GM21423 (cell line): ENCODE measurements around the gene ERMARD.
"Not testable (repeated sequence)": the region's sequence is repeated elsewhere in the genome, so short reads cannot be mapped to it uniquely, and the experiment has no call there.

Source experiments
- ATAC-seq: cut with Tn5 transposase; IDR thresholded peaks from one replicate; pipeline ENCODE4 v1.9.1; 2021; ENCODE audit warnings: mild to moderate bottlenecking, moderate library complexity; ENCODE audit not compliant: unreplicated experiment

ERMARD gene

DNA sequence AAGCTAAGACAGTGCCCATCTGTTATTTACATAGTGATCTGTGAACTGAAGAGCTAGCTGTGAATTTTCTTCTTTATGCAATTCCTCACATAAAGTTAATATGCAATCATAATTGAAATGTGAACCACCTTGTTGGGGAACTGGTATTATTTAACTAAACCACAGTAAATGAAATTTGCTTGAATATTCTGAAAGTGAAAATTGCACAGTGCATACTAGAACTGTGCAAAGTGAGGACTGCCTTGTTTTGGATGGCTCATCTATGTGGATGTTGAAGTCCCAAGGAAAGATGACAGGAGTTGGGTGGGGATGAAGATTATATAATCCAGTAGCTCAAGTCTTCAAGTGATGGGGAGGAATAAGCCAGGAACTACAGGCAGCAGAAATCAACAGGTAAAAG is 21.5 kb upstream of the ERMARD start:
- ATAC-seq = no peak

DNA sequence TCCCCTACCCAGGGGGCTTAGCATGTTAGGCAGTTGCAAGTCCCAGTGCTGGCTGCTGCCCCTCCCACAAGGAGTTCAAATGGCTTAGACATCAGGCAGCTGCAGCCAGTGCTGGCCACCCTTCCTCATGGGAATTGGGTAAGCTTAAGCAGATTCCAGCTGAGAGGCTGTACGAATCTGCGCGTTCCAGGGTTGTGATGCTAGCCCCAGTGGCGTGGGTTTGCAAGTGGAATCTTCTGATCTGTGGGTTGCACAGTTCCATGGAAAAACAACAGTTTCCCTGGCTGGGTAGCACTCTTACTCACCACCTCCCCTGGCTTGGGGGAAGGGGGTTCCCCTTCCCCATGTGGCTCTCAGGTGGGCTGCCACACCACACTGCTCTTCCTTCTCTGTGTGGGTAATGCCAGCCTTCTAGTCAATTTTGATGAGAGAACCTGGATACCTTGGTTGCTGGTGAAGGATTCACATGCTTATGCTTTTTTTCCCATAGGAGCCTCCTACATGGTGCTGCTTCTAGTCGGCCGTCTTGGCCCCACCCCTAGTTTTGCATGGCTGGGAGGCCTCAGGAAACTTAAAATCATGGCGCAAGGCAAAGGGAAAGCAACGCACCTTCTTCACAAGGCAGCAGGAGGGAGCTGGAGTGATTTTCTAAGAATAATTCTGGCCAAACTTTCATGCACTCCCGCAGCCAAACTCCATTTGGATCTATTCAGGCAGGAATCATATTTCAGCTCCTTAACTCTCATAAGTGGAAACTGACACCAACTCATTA is 13.0 kb upstream of the ERMARD start:
- ATAC-seq = no peak

DNA sequence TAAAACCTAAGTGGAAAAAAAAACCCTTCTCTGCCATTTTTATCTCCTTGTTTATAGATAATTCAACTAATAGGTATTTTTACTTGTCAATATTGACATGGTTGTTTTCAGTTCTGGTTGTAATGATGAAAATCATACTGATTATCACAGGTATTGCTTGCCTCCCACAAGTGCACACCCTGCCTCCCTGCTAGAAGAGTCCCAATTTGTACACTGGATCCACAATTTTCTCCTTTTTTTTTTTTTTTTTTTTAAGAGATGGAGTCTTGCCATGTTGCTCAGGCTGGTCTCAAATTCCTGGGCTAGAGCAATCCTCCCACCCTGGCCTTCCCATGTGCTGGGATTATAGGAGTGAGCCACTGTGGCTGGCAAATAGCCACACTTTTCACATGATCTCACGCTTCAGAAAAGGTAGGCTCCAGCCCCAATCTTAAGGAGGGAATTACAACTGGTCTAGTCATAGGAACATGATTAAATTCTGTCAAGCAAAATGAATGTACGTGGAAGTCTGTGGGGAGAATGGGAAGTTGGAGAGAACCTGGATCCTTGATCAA is 12.4 kb upstream of the ERMARD start:
- no peak for ATAC-seq

DNA sequence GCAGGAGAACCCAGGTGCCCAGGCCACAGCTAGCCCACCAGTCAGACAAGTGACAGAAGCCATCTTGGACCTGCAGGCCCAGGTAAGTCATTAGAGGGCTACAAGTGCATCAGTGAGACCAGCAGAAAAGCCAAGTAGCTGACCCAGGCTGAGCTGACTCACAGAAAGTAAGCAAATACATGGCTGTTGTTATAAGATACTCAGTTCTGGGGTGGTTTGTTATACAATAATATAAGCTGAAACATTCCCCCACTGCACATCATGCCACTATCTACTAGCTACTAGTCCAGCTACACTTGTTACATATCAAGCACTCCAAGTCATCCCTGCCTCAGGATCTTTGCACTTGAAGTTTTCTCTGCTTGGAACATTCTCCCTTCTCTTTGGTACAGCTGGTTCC is 10.1 kb upstream of the ERMARD start:
- no peak for ATAC-seq

DNA sequence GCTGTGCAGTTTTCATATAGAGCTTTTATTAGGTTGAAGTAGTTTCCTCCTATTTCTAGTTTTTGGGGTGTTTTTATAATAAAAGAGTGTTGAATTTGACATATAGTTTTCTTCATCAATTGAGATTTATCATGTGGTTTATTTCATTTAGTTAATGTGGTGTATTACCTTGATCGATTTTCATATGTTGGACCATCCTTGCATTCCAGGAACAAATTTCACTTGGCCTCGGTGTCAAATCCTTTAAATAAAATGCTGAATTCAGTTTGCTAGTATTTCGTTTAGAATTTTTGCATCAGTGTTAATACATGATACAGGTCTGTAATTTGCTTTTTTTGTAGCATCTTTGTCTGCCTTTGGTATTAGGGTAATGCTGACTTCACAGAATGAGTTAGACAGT is 6.0 kb upstream of the ERMARD start:
- no peak for ATAC-seq

DNA sequence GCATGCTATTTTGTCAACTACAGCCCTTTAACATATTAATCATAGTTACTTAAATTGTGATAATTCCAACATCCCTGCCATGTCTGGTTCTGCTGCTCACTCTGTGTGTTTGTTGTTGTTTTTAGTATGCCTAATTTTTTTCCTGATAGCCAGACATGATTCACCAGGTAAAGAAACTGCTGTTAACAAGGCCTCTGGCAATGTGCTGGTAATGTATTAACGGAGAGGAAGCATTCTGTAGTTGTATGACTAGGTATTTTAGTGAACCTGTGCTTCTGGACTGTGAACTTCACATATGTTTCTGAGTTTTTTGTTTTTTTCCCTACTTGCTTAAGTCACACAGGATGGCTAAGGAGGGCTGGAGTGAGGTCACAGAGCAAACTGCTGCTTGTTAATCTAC is 4.9 kb upstream of the ERMARD start:
- no peak for ATAC-seq

DNA sequence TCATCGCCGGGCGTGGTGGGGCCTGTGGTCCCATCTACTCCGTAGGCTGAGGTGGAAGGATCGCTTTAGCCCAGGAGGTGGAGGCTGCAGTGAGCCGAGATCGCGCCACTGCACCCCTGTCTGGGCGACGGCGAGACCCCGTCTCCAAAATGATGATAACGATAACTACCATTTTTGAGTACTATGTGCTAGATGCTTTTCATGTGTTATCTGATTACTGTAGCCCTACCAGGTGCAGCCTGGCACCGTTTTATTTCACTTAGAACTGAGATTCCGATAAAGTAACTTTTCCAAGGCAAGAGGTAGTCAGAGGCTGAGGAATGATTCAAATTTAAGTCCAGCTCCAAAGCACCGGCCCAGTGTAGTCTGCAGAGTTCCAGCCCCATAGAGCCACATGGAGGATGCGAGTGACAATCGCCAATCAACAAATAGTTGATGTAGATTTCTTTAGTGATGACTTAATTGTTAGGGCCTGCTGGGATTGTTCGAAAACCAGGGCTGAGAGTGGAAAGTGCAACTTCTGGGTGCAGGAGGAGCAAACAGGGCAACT is 727 bp downstream of the ERMARD start:
- ATAC-seq = no peak

DNA sequence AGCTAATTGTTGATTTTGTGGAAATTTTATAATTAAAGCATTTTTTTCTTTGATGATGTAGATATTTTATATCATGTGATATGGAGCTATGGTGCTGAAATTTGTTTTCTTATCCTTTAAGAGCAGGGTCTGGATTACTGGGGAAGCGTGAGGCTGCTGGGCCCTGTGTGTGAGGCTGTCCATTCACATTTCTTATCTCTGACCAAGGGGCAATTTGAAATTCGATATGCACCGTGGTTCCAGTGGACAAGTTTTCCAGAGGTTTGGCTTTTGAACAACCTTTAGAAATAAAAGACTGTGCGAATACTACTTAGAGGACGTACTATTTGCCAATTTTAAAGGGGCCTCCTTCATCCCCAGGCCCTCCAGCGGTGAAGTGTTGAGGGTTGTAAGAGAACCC is 3.7 kb downstream of the ERMARD start:
- no peak for ATAC-seq

DNA sequence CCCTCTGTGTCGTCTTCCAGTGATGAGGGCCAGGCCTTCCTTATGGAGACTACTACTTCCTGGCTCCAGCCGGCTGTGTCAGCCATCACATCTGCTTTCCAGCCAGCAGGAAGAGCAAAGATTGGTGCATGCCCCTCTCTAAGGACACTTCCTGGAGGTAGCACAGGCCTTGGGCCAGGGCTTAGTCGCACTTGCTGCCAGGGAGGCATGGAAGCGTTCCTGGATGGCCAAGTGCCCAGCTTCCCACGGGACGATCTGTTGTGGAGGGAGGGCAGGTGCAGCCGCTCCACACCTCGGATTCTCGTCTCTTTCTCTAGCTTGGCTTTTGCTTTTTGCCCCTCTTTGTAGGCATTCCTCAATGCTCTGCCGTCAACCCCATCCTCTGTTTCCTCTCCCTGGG is 11.9 kb downstream of the ERMARD start:
- no peak for ATAC-seq

DNA sequence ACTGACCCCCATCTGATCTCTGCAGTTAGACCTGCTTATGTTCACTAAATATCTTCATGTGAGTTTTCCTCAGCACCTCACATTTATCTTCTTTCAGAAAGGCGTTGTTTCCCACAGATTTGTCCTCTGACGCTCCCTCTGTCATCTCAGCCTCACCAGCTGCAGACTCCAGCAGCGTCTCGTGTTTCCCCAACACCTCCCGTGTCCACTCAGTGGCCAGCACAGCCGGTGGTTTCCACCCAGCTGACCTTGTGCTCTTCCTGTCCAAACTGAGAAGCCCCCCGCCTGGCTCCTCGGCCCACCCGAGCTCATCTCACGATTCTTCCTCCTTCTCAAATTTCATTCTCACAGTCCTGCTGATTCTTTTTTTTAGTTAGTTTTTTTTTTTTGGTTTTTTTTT is 12.5 kb downstream of the ERMARD start:
- ATAC-seq = no peak

DNA sequence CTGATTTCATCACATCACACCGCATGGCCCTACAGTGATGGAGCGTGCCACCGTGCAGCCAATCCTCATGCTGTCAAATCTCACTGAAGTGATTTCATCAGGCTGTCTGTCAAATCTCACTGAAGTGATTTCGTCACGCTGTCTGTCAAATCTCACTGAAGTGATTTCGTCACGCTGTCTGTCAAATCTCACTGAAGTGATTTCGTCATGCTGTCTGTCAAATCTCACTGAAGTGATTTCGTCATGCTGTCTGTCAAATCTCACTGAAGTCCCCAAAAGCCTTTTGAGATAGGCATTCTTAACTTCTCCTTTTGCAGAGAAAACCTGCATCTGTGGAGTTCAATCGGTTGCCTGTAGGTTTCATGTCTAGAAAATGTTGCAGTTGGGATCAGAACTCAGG is 14.4 kb downstream of the ERMARD start:
- ATAC-seq = not testable (repeated sequence)

DNA sequence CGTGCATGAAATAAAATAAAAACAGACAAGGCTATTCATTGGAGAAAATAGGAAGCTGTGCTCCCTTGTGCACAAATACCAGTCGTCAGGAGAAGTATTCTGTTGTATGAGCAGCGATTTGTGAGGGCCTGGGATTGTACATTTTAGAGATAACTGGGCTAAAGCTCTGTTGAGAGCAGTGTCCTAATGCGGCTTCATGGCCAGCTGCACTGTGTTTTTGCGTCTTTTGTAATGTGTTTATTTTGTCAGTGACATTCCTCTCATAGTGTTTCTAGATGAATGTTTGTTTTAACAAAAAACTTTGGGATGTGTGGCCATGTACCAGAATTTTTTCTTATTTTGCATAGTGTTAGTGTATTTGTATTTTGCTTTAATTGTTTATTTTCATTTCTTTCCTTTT is 14.8 kb downstream of the ERMARD start:
- no peak for ATAC-seq

DNA sequence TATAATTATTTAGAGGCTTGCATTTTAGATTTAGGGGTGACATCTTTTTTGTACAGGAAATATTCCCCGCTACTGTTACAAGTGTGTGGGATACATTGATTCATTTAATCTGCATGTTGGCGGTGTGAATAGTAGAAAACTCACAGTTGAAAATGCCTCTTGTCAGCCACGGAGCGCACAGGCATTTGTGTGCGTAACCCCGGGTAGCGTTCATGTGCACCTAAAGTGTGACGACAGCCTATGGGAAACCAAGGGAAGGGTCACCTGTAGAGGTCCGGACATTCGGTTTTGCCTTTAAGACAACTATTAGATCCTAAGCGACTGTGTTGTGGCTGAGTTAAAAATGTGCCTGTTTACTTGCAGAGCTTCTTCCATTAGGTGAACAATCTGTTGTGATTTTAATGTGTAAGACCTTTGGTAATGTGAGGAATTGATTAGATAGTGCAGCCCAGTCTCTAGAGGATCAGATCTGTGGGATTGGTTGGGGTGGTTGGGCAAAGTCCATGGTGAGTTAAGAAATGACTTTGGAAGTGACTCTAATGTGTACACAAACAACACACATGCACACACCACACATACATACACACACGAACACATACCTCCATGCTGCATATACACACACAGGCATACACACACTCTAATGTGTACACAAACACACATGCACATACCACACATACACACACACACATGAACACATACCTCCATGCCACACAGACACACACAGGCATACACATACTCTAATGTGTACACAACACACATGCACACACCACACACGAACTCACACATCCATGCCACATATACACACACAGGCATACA is 15.7 kb downstream of the ERMARD start:
- no peak for ATAC-seq

DNA sequence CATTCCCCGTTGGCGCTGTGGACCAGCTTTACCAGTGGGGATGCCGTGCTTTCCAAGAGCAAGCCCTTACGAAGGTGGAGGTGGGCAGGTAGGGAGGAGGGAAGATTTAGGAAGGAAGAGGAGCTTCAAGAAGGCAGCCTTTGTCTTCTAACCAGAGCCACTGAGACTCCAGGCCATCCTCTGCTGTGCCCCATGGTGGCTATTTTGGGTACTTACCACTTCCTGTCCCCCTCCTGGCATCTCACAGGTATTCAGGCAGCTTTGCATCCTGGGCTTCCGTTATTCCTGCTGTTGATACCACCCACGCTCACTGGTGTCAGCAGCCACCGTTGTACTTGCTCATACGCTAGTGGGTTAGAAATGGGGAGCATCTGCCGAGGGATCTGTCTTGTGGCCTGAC is 22.9 kb downstream of the ERMARD start:
- no peak for ATAC-seq

DNA sequence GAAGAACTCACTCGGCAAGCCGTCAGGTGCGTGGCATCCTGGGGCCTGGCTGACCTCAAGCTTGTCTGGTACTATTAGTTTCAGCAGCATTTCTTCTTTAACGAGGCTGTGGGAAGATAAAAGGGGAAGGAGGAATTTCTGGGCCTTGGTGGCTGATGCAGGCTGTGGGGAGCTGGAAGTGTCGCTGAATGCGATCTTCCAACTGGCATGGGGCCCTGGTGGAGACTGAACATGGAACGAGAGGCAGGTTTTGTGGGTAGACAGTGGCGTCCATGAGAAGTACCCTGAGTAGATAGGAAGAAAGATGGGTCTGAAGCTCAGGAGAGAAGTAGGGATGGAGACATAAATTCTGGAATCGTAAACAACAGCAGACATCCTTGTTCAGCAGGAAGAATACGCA is 23.9 kb downstream of the ERMARD start:
- ATAC-seq = no peak

DNA sequence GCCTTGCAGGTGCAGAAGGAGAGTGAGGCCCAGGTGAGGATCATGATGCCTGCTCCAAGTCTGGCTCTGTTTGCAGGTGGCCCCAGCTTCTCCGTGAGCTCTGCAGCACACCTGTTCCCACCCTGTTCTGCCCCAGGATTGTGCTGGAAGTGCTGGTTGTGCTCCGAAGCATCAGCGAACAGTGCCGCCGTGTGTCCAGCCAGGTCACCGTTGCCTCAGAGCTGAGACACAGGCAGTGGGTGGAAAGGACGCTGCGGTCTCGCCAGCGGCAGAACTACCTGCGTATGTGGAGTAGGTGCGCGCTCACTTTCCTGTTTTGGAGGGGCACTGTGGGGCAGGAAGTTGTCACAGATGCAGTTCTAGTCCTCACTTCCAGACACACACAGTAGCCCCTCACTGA is 25.0 kb downstream of the ERMARD start:
- ATAC-seq = no peak

DNA sequence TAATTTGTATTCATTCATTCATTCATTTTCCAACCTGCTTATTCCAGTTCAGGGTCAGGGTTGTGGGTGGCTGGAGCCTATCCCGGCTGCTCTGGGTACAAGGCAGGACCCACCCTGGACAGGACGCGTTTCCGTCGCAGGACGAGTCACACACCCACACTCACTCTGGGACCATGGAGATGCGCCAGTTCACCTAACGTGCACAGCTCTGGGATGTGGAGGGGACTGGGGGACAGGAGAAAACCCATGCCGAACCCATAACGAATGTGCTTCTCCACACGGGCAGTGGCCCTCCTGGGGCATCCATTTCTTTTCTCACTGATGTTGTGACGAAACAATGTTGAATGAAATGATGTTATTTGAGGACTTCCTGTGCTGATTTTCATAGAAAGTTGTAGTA is 26.5 kb downstream of the ERMARD start:
- ATAC-seq = no peak

DNA sequence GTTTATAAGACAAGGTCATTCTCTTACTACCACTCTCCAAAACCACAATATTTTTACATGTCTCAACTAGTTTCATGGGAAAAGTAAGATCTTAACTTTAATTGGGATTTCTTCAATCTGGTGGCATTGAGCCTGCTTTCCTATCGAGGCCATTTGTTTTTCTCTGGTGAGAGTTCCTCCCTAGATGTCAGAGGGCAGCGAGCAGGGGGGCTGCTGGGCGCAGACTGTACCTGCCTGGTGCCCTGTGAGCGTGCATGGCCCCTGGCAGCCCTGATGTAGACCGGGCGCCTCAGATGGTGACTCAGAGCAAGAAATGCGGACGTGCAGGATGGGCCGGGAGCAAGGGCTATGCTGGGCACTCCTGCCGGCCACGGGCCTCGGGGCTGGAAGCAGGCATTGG is 27.2 kb downstream of the ERMARD start:
- ATAC-seq = no peak

DNA sequence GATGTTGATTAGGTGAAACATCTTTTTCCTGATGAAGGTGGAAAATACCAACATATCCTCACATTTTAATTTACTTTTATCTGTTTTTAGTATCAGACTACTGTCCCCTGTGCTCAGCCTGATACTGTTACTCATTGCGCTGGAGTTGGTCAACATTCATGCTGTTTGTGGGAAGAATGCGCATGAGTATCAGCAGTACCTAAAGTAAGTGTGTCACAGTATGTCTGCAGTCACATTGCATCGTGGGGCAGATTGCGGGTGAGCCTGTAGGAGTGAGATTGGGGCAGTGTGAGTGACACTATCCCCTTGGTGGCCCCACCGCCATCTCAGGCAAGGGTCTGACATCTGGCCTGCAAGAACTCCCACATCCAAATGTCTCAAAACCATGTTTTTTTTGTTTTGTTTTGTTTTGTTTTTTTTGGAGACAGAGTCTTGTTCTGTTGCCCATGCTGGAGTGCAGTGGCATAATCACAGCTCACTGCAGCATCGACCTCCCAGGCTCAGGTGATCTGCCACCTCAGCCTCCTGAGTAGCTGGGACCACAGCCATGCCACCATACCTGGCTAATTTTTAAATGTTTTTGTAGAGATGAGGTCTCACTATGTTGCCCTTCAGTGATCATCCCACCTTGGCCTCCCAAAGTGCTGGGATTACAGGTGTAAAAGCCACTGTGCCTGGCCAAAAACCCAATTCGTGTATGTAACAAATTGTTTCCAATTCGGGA is 27.8 kb downstream of the ERMARD start:
- no peak for ATAC-seq

DNA sequence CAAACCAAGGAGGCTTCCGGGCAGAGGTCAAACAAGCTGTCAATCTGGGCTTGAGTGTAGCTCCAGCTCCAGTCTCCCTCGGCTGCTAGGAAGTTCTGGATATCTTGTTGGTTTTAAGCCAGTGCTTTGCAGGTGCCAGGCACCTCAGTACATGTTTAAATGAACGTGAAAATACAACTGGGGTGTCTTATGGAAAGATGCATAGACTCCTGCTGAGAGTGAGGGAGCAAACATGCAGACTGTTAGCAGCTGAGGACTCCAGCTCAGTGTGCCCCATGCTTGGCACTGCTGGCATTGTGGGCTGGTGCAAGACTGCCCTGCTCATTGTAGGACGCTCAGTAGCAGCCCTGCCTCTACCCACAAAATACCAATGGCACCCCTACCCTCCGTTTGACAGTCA is 28.5 kb downstream of the ERMARD start:
- no peak for ATAC-seq

DNA sequence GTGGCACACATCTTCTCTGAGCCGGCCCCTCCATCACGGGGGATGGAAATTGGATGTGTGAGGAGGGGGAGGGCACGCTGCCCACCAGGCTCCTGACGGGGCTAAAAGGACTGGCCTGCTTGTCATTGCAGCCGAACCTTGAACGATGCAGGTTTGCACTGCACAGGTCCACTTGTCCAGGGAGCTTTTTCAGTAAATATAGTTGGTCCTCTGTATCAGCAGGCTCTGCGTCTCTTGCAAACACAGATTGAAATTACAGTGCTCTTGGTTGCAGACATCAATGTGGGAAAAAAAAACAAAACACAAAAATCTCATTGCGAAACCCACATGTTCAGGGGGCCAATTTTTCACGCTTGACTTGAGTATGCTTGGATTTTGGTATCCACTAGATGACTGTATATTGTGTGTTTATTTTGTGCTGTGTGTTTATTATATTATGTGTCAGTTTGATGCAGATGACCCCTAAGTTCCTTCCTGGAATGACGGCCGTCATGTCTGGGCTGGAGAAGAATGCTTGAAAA is 29.2 kb downstream of the ERMARD start:
- no peak for ATAC-seq
